ENCODE results near the gene DNER.

DNA sequence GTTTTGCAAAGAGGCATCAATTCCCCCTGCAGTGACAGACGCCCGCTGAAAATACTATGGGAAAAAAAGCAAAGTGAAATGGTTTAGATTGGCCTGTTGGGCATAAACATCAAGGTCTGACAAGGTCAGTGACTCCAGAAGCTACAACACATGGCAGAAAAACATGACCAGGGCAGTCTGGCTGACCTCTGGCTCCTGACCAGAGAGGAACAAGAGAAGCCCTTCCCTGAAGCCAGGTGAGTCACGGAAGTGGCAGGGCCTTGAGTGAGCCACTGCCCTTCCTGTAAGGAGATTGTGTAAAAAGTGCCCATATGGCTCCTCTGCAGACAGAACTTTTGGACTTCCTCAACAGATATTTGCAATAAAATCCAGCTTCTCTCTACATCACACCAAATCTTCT, 72.0 kb downstream of the DNER start:
- TF ChIP-seq EZH2phosphoT487 (IDR thresholded peaks at IDR 0.05; ENCODE audit: insufficient read depth, low read depth) (no peak), EZH2 (IDR thresholded peaks at IDR 0.05; ENCODE audit: insufficient read depth, poor library complexity, severe bottlenecking) (no peak)

Measured in GM23248 (cell line).